HL-60 (cell line): ENCODE data around the gene ADAM12.

Experiments used
- CTCF ChIP-seq: IDR thresholded peaks from one replicate; pipeline ENCODE4 v1.5.1; 2011; ENCODE audit warnings: low read length, control low read depth, inconsistent platforms; ENCODE audit not compliant: insufficient read depth
- GABPA ChIP-seq: IDR thresholded peaks from 2 replicates; pipeline ENCODE4 v1.6.1; 2012; ENCODE audit warnings: low read depth
- POLR2AphosphoS5 ChIP-seq: IDR thresholded peaks from 2 replicates; pipeline ENCODE4 v1.6.1; 2012; ENCODE audit warnings: low read depth
- REST ChIP-seq: IDR thresholded peaks from 2 replicates; pipeline ENCODE4 v1.6.1; 2012; ENCODE audit warnings: low read depth; ENCODE audit not compliant: insufficient replicate concordance
- SPI1 ChIP-seq: IDR thresholded peaks from 2 replicates; pipeline ENCODE4 v1.6.1; 2012; ENCODE audit warnings: low read depth, mild to moderate bottlenecking, borderline replicate concordance

DNA sequence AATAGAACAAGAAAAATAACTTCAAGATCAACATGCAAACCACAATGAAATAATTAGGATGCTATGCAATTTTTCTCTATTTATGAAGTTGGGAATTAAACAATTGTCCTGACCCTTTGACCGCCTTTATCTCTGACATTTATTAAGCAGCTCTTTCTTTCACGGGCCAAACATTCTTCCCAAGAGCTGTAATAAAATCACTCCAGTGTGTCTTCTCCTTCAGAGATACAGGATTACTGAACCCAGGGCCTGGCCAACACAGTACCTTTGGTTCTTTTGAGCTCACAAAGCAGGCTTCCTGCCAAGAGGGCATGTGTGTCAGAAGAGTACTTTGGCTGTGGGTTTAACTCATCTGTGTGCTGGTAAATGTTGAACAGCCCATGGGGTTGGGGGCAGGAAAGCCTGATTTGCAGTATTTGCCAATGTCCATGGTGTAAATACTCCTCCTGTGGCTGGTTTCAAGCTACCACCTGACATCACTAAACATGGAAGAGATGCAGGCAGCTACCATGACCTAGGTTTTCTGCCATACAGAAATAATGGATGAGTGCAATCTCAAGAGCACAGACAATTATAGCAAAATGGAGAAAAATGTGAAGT, 370.2 kb downstream of the ADAM12 start:
- TF ChIP-seq REST, result no peak
- TF ChIP-seq CTCF, result no peak
- no peak for TF ChIP-seq POLR2AphosphoS5
- TF ChIP-seq SPI1, result no peak
- TF ChIP-seq GABPA, result no peak
